Posterior vena cava (tissue), 2 donors: ENCODE data around the gene TBX2. TPM values are rescaled to one million over a fixed set of nuclear protein-coding genes. Genes with fewer than 3 reads are reported as not detected.

Source experiments
- DNase-seq: peaks from one replicate; pipeline ENCODE4 v3.0.0-alpha.2; 2020; ENCODE audit warnings: low spot score
- intact Hi-C, 2 donors: fragments of 100-400 bp; cut with DNase I; formaldehyde crosslinking; loops; one replicate each; pipeline versions ENCODE4 v1.14.1 to v1.14.2; 2022 to 2023
- total RNA-seq, 2 donors: library from RNA; stranded (reverse); fragmentation: NEBNext Ultra II Directional; extraction: Animal tissue kit (Norgen Biotek cat#: 25700); gene quantifications; one replicate each; pipeline ENCODE4 v1.2.1, GENCODE V29; 2021
- donor health status: DM: yes; HTN: yes; CAD: no.
- donor health status: DM: yes; HTN: yes; CAD: no.

Gene TBX2
- total RNA-seq, 2 donors from 2014 or later = 11.2 to 16.5 TPM

GRCh38 chr17:61384692-61385576 lies 14.7 kb upstream of the TBX2 start:
- intact Hi-C loops = no loop called here

DNA sequence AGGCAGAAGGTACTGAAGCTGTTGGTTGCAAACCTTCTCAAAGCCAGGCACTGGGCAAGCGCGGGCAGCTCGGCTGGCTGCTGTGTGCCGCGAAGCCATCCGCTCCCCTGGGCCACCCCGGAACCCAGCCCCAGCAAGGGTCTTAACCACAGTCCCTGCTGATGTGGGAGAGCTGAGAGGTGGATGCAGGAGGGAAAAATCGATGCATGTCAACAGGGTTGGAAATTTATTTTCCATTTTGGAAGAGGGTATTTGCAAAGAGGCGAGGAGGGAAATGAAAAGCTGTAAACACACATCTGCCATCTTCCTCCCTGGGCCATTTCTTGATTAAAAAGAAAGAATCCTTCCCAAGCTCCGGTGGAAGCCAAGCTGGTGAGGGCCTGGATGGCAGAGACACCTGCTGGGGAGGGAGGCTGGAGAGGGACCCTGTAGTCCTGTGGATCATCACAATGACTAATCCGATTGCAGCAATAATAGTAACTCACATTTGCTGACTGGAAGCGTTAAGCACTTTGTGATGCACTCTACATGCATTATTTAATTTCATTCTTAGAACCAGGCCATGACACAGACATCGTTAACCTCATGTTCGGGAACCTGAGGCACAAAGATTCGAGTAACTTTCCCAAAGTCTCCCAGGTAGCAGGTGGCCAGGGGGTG lies 13.9 kb upstream of the TBX2 start:
- intact Hi-C loops = no loop called here
- DNase-seq = no peak

More at GRCh38 chr17:61384692-61385576, 14.7 kb upstream of the TBX2 start:
- DNase-seq = no peak

GRCh38 chr17:61386251-61386650 lies 13.4 kb upstream of the TBX2 start:
- intact Hi-C loops = no loop called here
- DNase-seq = no peak

- intact Hi-C loops = no loop called here
- no peak for DNase-seq
Observed at GRCh38 chr17:61387011-61387410, 12.6 kb upstream of the TBX2 start.

DNA sequence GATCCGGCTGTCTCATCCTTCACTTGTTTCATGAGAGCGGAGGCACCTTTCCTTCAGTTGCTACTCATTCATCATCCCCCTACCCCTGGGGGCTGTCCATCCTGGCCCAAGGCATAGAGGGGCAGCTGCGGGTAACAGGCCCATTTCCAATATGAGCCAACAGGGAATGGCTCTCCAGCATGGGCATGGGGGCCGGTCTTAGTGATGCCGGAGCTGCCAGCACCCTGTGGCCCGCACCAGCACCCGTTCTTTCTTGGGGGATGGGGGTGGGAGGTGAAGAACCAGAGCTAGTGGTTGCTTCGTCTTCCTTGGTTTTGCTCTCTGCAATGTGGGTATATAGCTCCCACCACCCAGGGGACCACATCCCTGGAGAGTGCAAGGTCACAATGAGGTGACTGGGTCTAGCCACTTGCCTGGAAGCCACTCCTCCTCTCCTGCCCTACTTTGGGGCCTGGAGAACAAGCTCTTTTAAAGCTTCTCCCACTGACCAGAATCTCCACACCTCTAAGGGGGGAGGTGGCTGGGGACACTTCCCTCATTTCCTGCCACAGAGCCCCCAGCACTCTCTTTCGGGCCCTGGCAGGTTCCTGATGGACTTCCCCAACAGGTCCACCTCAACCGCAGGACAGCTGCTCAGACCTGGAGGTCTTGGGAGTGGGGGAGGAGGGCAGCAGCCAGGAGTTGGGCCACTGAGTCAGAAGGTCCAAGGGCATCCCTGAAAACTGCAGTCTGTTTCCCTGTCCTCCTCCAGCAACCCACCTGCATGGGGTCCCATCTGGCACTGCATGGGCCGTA lies 11.9 kb upstream of the TBX2 start:
- intact Hi-C loops = no loop called here
- DNase-seq = no peak

DNA sequence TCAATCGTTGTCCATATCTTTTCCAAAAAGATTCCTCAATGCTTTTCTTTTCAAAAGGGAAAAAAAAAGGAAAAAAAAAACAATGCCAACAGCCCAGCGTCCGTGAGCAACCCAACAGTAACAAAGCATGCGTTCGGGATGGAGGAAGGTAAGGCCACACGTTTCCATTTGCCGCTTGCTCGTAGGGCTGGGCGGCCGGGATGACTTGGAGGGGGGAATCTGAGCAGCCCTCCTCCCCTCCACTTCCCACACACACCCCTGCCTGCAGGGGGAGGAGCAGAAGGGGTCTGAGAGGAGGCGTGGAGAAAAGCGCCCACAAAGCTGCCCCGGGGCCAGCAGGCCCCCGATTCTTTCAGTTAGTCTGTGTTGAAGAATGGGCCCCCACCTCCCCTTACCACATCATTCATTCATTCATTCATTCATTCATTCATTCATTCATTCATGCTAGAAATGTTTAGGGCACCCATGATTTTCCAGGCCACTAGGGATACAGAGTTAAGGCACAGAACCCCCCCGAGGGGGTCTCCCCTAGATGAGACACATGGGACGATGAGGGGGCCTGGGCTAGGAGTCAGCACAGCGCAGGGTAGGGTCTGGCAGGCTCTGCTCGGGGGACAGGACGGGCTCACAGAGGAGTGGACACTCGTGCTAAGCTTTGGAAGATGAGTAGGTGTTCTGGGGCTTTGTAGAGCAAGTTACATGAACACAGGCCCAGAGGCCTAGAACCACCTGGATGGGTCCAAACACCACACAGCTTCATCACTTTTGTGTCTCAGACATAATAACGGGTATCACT lies 10.9 kb upstream of the TBX2 start:
- no peak for DNase-seq
- intact Hi-C loops = no loop called here

GRCh38 chr17:61389670-61390478 lies 9.8 kb upstream of the TBX2 start:
- DNase-seq = no peak
- intact Hi-C loops = loop anchor here (10.0 kb wide), 2 partner anchors 385 to 665 kb away; no protein-coding TSS in a partner anchor

DNA sequence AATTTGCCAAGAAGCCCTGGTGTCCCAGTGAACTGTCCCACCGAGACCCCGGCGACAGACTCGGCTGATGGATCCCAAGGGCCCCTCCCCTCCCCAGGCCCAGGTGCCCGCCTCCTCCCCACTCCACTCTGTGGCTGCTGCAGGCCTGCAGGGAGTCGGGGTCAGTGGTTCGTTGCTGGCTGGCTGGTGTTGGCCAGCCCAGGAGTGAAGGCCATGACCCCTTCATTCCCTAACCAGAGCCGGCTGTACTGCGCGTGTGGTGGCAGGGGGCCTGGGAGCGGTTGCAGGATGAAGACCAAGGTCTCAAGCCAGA lies 9.2 kb upstream of the TBX2 start:
- intact Hi-C loops = loop anchor here (10.0 kb wide), 2 partner anchors 386 to 666 kb away; no protein-coding TSS in a partner anchor
- no peak for DNase-seq

GRCh38 chr17:61391595-61392291 lies 7.9 kb upstream of the TBX2 start:
- intact Hi-C loops = loop anchor here (10.0 kb wide), 2 partner anchors 387 to 667 kb away; no protein-coding TSS in a partner anchor

DNA sequence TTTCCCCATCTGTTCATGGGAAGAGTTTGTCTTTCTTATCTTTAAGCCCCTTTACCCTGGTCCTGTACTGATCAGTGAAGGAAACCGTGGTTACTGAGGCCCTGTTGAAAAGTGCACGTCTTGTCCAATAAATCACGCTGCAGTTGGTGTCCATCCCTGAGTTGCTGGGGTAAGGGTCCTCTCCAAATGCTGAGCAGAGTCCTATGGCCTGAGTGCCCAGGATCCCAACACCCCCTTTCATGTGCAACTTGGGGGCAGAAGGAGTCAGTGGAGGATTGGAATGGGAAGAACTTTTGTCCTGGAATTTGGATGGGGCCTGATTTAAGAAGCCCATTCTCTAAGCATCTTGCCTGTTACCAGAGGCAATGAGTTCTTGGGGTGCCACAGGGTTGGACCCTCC lies 7.0 kb upstream of the TBX2 start:
- no peak for DNase-seq
- intact Hi-C loops = loop anchor here (10.0 kb wide), 2 partner anchors 388 to 668 kb away; no protein-coding TSS in a partner anchor

More at GRCh38 chr17:61391595-61392291, 7.9 kb upstream of the TBX2 start:
- DNase-seq = no peak

GRCh38 chr17:61393550-61393903 lies 6.1 kb upstream of the TBX2 start:
- no peak for DNase-seq
- intact Hi-C loops = loop anchor here (10.0 kb wide), 2 partner anchors 389 to 669 kb away; no protein-coding TSS in a partner anchor

DNA sequence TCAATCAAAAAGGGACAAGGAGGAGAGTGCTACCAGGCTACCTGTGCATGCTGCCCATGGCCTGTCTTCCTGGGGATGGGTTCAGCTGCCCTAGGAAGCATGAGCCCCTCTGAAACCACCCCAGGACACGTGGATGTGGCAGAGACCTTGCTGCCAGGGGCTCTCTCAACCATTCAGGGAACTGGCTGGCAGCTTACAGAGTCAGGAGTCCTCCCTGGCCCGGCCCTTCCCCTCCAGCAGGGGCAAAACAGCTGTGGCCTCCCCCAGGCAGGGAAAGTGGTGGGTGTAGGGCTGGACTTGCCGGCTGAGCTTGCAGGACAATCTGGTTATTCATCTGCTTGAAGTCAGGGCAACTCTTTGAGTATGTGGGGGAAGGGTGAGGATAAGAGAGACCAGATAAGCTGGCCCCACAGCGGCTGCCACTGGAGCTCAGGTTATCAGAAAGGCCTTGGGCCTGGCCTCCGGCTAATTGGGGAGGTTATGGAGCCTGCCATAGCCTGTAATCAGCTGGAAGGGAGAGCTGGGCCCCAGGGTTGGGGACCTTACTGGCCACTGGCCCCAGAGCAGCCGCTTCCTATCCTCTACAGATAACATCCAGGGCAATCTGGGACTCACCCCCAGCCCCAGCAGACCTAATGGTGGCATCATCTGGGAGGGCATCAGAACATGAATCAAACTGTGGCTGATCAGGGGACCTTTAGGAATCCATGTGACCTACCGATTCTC lies 5.6 kb upstream of the TBX2 start:
- no peak for DNase-seq
- intact Hi-C loops = loop anchor here (10.0 kb wide), 2 partner anchors 389 to 669 kb away; no protein-coding TSS in a partner anchor

DNA sequence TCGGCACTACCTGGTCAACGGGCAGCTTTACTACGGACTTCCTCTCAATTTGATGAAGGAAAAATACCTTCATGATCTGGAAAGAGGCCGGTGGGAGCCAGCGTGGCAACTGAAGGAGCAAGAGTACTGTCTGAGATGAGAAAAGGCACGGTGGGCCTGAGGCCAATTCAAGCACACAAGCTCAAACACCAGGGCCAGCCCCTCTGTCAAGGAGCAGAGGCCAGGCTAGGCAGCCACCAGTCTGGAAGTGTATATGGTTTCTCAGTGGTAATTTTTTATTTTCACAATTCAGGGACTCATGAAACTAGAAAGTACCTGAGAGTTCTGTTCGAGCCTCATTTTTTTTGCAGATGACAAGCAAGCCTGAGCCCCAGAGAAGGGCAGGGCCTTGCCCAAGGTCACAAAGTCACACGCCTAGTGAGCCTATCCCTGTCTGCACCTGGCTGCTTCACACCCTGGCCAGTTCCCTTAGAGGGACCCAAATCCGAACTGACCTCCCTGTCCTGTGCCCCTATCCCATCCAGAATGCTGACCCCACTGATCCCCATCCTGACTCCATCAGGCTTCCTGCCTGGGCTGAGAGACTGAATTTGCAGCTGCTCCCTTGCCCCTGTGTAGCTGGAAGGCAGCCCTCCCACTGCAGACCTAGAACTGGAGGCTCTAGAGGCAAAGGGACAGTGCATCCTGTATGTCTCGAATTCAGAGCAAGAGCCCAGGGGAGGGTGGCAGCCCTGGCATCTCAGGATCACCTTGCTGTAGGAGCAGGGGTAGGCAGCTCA lies 4.8 kb upstream of the TBX2 start:
- intact Hi-C loops = loop anchor here (10.0 kb wide), 2 partner anchors 390 to 670 kb away; no protein-coding TSS in a partner anchor

GRCh38 chr17:61395409-61395982 lies 4.1 kb upstream of the TBX2 start:
- intact Hi-C loops = loop anchor here (10.0 kb wide), 2 partner anchors 391 to 671 kb away; no protein-coding TSS in a partner anchor

More for the DNA sequence above, 4.8 kb upstream of the TBX2 start:
- DNase-seq = no peak

DNA sequence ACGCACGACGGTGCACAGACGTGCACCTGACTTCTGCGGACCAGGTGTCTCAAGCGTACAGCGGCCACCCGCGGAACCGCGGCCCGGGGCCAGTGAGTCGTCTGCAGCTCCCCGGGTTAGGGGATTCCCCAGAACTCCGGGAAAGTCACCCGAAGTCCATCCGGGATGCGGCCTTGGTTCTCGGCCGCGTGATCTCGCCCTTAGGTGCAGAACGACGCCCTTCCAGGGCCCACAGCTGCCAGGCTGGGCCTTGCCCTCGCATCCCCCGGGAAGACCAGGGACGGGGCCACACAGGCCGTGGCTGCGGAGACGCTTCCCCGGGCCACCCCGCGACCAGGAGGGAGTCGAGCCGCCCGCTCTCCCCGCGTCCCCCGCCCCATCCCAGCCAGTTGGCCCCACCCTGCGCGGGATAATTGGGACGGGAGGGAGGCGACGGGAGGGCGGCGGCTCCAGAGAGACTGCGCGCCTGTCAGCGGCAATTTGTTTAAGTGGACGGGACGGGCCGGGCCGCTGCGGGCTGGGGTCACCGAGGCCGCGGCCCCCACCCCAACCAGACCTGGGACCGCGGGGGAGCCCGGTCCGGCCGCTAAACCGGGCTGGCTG lies 3.6 kb upstream of the TBX2 start:
- no peak for DNase-seq
- intact Hi-C loops = loop anchor here (10.0 kb wide), 2 partner anchors 391 to 671 kb away; no protein-coding TSS in a partner anchor

More at GRCh38 chr17:61395409-61395982, 4.1 kb upstream of the TBX2 start:
- DNase-seq = no peak
